Testis (tissue), 2 donors: ENCODE results near the gene TXNRD2.

Source experiments
- CTCF ChIP-seq, 3 experiments: fragments of 450-650 bp in 2 of 3; fragments of 200-600 bp in 1 of 3; sonication (generic) in 1 of 3; IDR thresholded peaks; one replicate each; pipeline ENCODE4 v1.5.1; 2016 to 2019; ENCODE audit warnings: antibody characterized with exemption in 3 of 3, mild to moderate bottlenecking in 2 of 3, moderate library complexity in 1 of 3
- POLR2A ChIP-seq: fragments of 450-650 bp; IDR thresholded peaks from one replicate; pipeline ENCODE4 v1.6.1; 2017; ENCODE audit warnings: antibody characterized with exemption, mild to moderate bottlenecking, moderate library complexity

GRCh38 chr22:19986410-19987341 is 45.1 kb upstream of the TXNRD2 start:
- TF ChIP-seq CTCF (IDR thresholded peaks at IDR 0.05) (no peak), POLR2A (no peak)
